ENCODE results near the gene COL19A1.

GRCh38 chr6:69866351-69866769 is at the start of gene COL19A1:
- TF ChIP-seq NANOG (IDR thresholded peaks at IDR 0.05; ENCODE audit: borderline replicate concordance): no peak
- no peak for TF ChIP-seq POLR2AphosphoS5 (IDR thresholded peaks at IDR 0.05; ENCODE audit: low read depth)
- TF ChIP-seq CREB1 (CRISPR knock-in tag; IDR thresholded peaks at IDR 0.05; ENCODE audit: low read depth): no peak
- peak; percentile 41 for TF ChIP-seq EZH2 (IDR thresholded peaks at IDR 0.05; ENCODE audit: low read depth, unreplicated experiment)
- TF ChIP-seq CTCF (conservative IDR thresholded peaks at IDR 0.05; ENCODE audit: low read depth in 2 of 2): no peak
- TF ChIP-seq REST (IDR thresholded peaks at IDR 0.05; ENCODE audit: unreplicated experiment): no peak
- TF ChIP-seq ZNF331 (CRISPR knock-in tag; IDR thresholded peaks at IDR 0.05; ENCODE audit: low read depth): no peak
- no peak for TF ChIP-seq JUNB (IDR thresholded peaks at IDR 0.05; ENCODE audit: unreplicated experiment)
- TF ChIP-seq EZH2phosphoT487 (IDR thresholded peaks at IDR 0.05; ENCODE audit: unreplicated experiment): no peak
- TF ChIP-seq ETS1 (IDR thresholded peaks at IDR 0.05): no peak
- TF ChIP-seq STAT1 (IDR thresholded peaks at IDR 0.05; ENCODE audit: unreplicated experiment): no peak
- no peak for TF ChIP-seq ZNF462 (CRISPR knock-in tag; IDR thresholded peaks at IDR 0.05)

Measured in GM23338 (cell line).